Stimulated activated CD4-positive, alpha-beta T cell treated with anti-CD3 and anti-CD28 coated beads, Interleukin-15, amount 100 ng/mL, for 24 hours (primary cell): ENCODE measurements around the gene CCDC112.
"Not testable (repeated sequence)": the region's sequence is repeated elsewhere in the genome, so short reads cannot be mapped to it uniquely, and the experiment has no call there.

Experiments used
- DNase-seq: peaks from one replicate; pipeline ENCODE4 v3.0.0-alpha.2; 2020

CCDC112 gene

GRCh38 chr5:115249379-115249778 lies 47.1 kb downstream of the CCDC112 start:
- DNase-seq: not testable (repeated sequence)

DNA sequence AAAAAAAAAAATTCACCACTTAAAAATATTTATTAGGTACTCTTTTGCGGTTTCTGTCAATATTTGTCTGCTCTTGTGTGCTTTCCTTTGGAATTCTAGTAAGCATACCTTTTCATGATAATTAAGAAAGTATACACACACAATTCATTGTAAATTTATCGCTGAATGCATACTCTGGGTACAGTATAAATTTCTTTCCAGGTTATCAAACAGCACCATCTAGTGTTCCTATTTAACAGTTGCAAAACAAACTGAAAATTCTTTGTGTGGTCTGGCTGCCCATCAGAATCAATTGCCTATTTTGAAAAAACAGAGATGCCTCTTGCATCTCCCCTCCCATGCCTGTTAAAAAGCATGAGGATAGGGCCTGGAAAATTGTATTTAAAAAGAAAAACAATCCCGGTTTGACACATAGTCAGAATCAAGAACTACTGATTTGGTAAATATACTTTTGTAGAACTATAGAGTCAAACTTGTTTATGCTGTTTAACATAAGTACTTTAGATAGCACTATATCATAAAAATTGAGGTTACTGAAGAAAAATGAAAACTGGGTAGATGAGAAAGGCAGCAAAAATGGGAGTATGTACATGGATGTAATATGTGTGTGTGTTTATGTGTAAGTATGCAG lies 50.0 kb downstream of the CCDC112 start:
- DNase-seq: no peak

- DNase-seq: no peak
Measured at GRCh38 chr5:115243412-115243811, 53.0 kb downstream of the CCDC112 start.

- DNase-seq: no peak
Measured at GRCh38 chr5:115241881-115242642, 54.4 kb downstream of the CCDC112 start.

DNA sequence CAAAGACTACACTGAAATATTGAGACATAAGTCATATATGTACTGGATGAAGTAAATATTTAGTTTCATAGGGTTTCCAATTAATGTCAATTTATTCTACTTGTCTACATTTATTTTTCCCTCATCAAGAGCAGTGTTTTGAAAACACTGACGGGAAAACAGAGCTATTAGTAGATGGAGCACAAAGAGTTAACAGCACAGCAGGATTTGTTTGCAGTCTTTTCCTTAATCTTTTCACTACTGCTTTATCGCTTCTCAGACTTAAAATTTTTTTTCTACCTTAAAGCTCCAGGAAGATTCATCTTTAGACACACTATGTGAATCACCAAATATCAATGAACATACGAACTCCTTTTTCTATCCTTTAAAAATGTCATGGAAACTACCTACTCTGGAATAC lies 59.4 kb downstream of the CCDC112 start:
- no peak for DNase-seq

DNA sequence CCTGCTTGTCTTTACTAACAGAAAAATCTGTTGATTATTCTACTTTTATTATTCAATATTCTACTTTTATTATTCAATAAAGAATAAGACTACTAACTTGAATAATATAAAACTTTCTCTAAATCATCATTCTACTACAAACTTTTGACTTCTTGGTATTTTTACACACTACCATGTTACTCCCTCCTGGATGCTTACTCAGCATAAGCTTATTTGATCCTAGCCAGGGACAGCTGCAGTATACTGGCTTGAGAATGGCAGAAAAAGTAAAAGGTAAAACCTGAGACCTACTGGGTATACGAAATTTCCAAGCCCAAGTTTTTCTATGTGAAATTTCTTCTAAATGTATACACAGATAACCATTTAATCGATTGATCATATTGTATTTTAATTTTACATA lies 59.9 kb downstream of the CCDC112 start:
- DNase-seq: no peak

DNA sequence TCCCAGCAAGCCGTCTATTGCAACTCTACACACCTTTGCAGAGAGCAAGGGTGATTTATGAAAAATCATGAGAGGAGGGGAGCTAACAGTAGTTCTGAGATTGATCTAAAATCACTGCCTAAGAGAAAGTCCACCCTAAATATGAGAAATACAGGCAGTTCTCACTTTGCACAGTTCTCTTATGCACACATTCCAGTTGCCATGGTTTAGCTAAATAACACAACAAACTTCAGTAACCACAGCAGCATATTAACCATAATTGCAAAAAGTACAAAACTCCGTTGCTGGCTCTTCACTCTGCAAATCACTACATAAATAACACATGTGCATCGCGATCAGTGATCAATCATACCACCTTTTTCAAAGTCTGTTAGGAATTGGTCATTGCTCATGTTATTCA lies 64.9 kb downstream of the CCDC112 start:
- DNase-seq: no peak

DNA sequence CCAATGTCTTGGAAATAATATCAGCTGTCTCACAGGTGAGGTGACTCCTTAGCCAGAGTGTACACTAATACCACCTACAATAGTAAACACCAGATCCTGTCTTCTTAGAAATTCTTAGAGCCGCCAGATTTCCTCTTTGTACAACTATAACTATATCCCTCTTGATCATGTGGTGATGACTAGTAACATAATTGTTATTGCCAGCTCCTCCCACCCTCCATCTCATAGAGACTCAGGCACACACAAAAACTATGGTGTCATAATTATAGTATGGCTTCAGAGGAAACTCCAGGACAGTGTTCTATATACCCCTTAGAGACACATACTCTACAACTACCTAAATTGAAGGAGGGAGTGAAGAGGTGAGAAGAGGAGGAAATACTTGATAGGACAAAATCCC lies 66.8 kb downstream of the CCDC112 start:
- DNase-seq: no peak

- no peak for DNase-seq
Measured at GRCh38 chr5:115227281-115227680, 69.2 kb downstream of the CCDC112 start.
